Osteocyte (in vitro differentiated cells): ENCODE results near the gene AAK1. TPM values are rescaled to one million over a fixed set of nuclear protein-coding genes. Genes with fewer than 3 reads are reported as not detected.
A peak's percentile ranks its signal among the peaks of the same experiment; 100 is the strongest.

Experiments used
- DNase-seq: peaks from one replicate; pipeline ENCODE4 v3.0.0; 2021; ENCODE audit warnings: mixed read lengths; ENCODE audit not compliant: unreplicated experiment; ENCODE audit errors: extremely low spot score
- H3K27ac Mint-ChIP-seq: one replicate; pipeline ENCODE4 v1.8.0; 2021; ENCODE audit warnings: mild to moderate bottlenecking, mixed read lengths; ENCODE audit not compliant: unreplicated experiment
- H3K27me3 Mint-ChIP-seq: one replicate; pipeline ENCODE4 v1.8.0; 2021; ENCODE audit warnings: mixed read lengths; ENCODE audit not compliant: unreplicated experiment
- H3K36me3 Mint-ChIP-seq: one replicate; pipeline ENCODE4 v1.8.0; 2021; ENCODE audit warnings: mixed read lengths; ENCODE audit not compliant: unreplicated experiment
- H3K4me1 Mint-ChIP-seq: one replicate; pipeline ENCODE4 v1.8.0; 2021; ENCODE audit warnings: mixed read lengths; ENCODE audit not compliant: unreplicated experiment
- H3K4me3 Mint-ChIP-seq: one replicate; pipeline ENCODE4 v1.8.0; 2021; ENCODE audit warnings: mild to moderate bottlenecking, moderate library complexity, mixed read lengths; ENCODE audit not compliant: unreplicated experiment
- H3K9me3 Mint-ChIP-seq: one replicate; pipeline ENCODE4 v1.8.0; 2021; ENCODE audit warnings: mixed read lengths; ENCODE audit not compliant: unreplicated experiment
- CTCF ChIP-seq: fragments of 200-600 bp; sonication (generic); IDR thresholded peaks from 2 replicates; pipeline ENCODE4 v1.5.0; 2021; ENCODE audit warnings: antibody characterized with exemption, mild to moderate bottlenecking, moderate library complexity
- total RNA-seq: library from RNA; stranded (reverse); gene quantifications from 2 replicates; pipeline ENCODE4 v1.2.1, GENCODE V29; 2021

Gene AAK1
- total RNA-seq, 1 donor from 2014 or later: 66.0 TPM

GRCh38 chr2:69645031-69645431, 1.5 kb upstream of the AAK1 start:
- Mint-ChIP-seq H3K4me1 (peaks cover 35% of the 10 kb centered on the region), H3K4me3 (peak overlapping the region; percentile 95), H3K27me3 (no peaks in the 10 kb centered on the region), H3K27ac (peak overlapping the region; percentile 99), H3K9me3 (no peaks in the 10 kb centered on the region), H3K36me3 (peaks cover 4% of the 10 kb centered on the region)
- no peak for DNase-seq
- TF ChIP-seq CTCF: no peak

GRCh38 chr2:69644506-69644979, 1.0 kb upstream of the AAK1 start:
- H3K27me3 Mint-ChIP-seq: no peaks in the 10 kb centered on the region
- no peak for DNase-seq
- no peak for TF ChIP-seq CTCF
- peaks cover 4% of the 10 kb centered on the region for H3K36me3 Mint-ChIP-seq
- peak overlapping the region; percentile 99 for H3K27ac Mint-ChIP-seq
- H3K9me3 Mint-ChIP-seq: no peaks in the 10 kb centered on the region
- peaks cover 40% of the 10 kb centered on the region for H3K4me1 Mint-ChIP-seq
- peak overlapping the region; percentile 95 for H3K4me3 Mint-ChIP-seq

- H3K4me1 Mint-ChIP-seq: peaks cover 47% of the 10 kb centered on the region
- TF ChIP-seq CTCF: no peak
- H3K4me3 Mint-ChIP-seq: peak overlapping the region; percentile 94
- no peaks in the 10 kb centered on the region for H3K9me3 Mint-ChIP-seq
- peak overlapping the region; percentile 97 for H3K27ac Mint-ChIP-seq
- no peaks in the 10 kb centered on the region for H3K27me3 Mint-ChIP-seq
- peaks cover 6% of the 10 kb centered on the region for H3K36me3 Mint-ChIP-seq
- DNase-seq: peak; percentile 90
Measured at GRCh38 chr2:69642709-69643601, 584 bp downstream of the AAK1 start.

GRCh38 chr2:69641887-69642708, 1.4 kb downstream of the AAK1 start:
- peaks cover 52% of the 10 kb centered on the region for H3K4me1 Mint-ChIP-seq
- H3K27me3 Mint-ChIP-seq: no peaks in the 10 kb centered on the region
- H3K9me3 Mint-ChIP-seq: no peaks in the 10 kb centered on the region
- no peak for TF ChIP-seq CTCF
- peak overlapping the region; percentile 97 for H3K27ac Mint-ChIP-seq
- no peak for DNase-seq
- H3K4me3 Mint-ChIP-seq: peak overlapping the region; percentile 94
- H3K36me3 Mint-ChIP-seq: peaks cover 9% of the 10 kb centered on the region

- Mint-ChIP-seq H3K9me3 (no peaks in the 10 kb centered on the region), H3K27me3 (no peaks in the 10 kb centered on the region), H3K4me3 (peak overlapping the region; percentile 94), H3K4me1 (peaks cover 53% of the 10 kb centered on the region), H3K27ac (peak overlapping the region; percentile 97), H3K36me3 (peaks cover 8% of the 10 kb centered on the region)
- no peak for TF ChIP-seq CTCF
- DNase-seq: no peak
Measured at GRCh38 chr2:69641471-69641870, 2.1 kb downstream of the AAK1 start.
